Chondrocyte (in vitro differentiated cells): ENCODE data around the gene ARSB. TPM values are rescaled to one million over a fixed set of nuclear protein-coding genes. Genes with fewer than 3 reads are reported as not detected.

ENCODE experiments used
- DNase-seq: peaks from one replicate; pipeline ENCODE4 v3.0.0; 2021; ENCODE audit warnings: mixed read lengths, low spot score
- H3K27ac Mint-ChIP-seq: one replicate; pipeline ENCODE4 v1.8.0; 2021; ENCODE audit warnings: mild to moderate bottlenecking, moderate library complexity, mixed read lengths; ENCODE audit not compliant: unreplicated experiment
- H3K27me3 Mint-ChIP-seq: 2 replicates; pipeline ENCODE4 v1.8.0; 2021; ENCODE audit warnings: low read depth, mixed read lengths
- H3K36me3 Mint-ChIP-seq: 2 replicates; pipeline ENCODE4 v1.8.0; 2021; ENCODE audit warnings: low read depth, mixed read lengths
- H3K4me1 Mint-ChIP-seq: 2 replicates; pipeline ENCODE4 v1.8.0; 2021; ENCODE audit warnings: low read depth, mild to moderate bottlenecking, mixed read lengths
- H3K4me3 Mint-ChIP-seq: one replicate; pipeline ENCODE4 v1.8.0; 2021; ENCODE audit warnings: mild to moderate bottlenecking, moderate library complexity, mixed read lengths; ENCODE audit not compliant: unreplicated experiment
- H3K9me3 Mint-ChIP-seq: 2 replicates; pipeline ENCODE4 v1.8.0; 2021; ENCODE audit warnings: low read depth, mixed read lengths
- CTCF ChIP-seq: fragments of 200-600 bp; sonication (generic); IDR thresholded peaks from 2 replicates; pipeline ENCODE4 v1.5.0; 2021; ENCODE audit warnings: antibody characterized with exemption, mild to moderate bottlenecking, moderate library complexity
- total RNA-seq: library from RNA; stranded (reverse); gene quantifications from 3 replicates; pipeline ENCODE4 v1.2.1, GENCODE V29; 2021

The ARSB gene
- total RNA-seq, 1 donor from 2014 or later, result 45.1 TPM

DNA sequence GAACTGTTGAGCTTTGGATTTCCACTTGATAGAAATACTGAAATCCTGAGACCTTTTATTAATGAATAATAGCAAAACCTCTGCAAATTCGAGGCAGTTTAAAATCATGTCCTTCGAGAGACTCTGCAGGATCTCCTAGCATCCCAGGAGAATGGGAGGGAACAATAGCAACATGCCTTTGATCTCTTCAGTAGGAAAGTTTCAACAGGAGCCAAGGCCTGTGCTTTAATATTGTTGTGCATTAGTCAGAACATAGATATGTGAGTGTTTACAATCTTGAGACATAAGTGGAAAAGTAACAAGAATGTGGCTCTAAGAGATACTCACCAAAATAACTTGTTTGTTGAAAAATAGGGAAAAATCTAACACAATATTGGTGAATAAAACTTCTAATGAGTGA, 253.2 kb downstream of the ARSB start:
- H3K27ac Mint-ChIP-seq, result no peak overlapping the region
- peaks cover 12% of the 10 kb centered on the region for H3K4me1 Mint-ChIP-seq

DNA sequence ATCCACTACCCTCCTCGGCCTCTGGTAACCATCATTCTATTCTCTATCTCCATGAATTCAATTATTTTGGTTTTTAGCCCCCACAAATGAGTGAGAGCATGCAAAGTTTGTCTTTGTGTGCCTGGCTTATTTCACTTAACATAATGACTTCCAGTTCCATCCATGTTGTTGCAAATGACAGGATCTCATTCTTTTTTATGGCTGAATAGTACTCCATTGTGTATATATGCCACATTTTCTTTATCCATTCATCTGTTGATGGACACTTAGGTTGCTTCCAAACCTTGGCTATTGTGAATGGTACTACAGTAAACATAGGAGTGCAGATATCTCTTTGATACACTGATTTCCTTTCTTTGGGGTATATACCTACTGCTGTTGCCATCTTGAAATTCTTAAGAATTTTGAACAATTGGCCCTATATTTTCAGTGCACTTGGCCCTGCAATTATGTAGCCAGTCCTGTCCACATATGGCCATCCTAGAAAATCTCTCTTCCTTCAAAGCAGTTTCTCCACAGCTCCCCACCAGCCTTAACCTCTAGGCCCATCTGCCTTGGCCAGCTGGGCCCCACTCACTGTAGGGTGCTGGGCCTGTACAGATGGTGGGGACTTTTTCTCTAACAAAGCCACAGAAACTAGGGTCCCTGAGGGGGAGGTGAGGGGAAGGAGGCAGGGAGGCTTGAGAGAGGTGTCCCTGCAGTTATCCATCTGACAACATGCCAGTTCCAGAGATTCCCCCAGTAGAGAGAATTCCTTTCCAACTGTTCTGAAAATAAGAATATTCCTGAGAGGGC, 254.6 kb downstream of the ARSB start:
- Mint-ChIP-seq H3K27me3 (no peaks in the 10 kb centered on the region), H3K9me3 (peaks cover 3% of the 10 kb centered on the region), H3K4me3 (no peak overlapping the region), H3K36me3 (no peaks in the 10 kb centered on the region), H3K27ac (no peak overlapping the region), H3K4me1 (peaks cover 17% of the 10 kb centered on the region)
- no peak for TF ChIP-seq CTCF
- DNase-seq, result no peak

More for the DNA sequence above, 253.2 kb downstream of the ARSB start:
- TF ChIP-seq CTCF, result no peak
- no peaks in the 10 kb centered on the region for H3K27me3 Mint-ChIP-seq
- H3K4me3 Mint-ChIP-seq, result no peak overlapping the region
- no peaks in the 10 kb centered on the region for H3K36me3 Mint-ChIP-seq
- peaks cover 3% of the 10 kb centered on the region for H3K9me3 Mint-ChIP-seq
- no peak for DNase-seq

GRCh38 chr5:78727786-78728761, 257.0 kb downstream of the ARSB start:
- Mint-ChIP-seq H3K4me1 (peaks cover 12% of the 10 kb centered on the region), H3K36me3 (no peaks in the 10 kb centered on the region), H3K9me3 (peaks cover 3% of the 10 kb centered on the region), H3K27ac (no peak overlapping the region), H3K27me3 (no peaks in the 10 kb centered on the region), H3K4me3 (no peak overlapping the region)
- TF ChIP-seq CTCF, result no peak
- no peak for DNase-seq

Other genes with a start within 250 kb of the ARSB start
- gene DMGDH, start 84.4 kb upstream of the ARSB start, total RNA-seq, result 1.9 to 3.2 TPM (median 3.1 TPM) in 3 replicates
- gene BHMT2, start 84.5 kb upstream of the ARSB start, total RNA-seq, result not detected in 3 replicates
- not detected in 3 replicates for gene BHMT, start 126.5 kb upstream of the ARSB start, total RNA-seq